Activated CD4-positive, alpha-beta T cell treated with anti-CD3 and anti-CD28 coated beads, Interleukin-2, amount 50 U/mL, for 4 hours (primary cell): ENCODE measurements around the gene WWC1.
"Not testable (repeated sequence)": the region's sequence is repeated elsewhere in the genome, so short reads cannot be mapped to it uniquely, and the experiment has no call there.

Source experiments
- DNase-seq, 2 experiments: peaks; one replicate each; pipeline ENCODE4 v3.0.0-alpha.2; 2020

The WWC1 gene

DNA sequence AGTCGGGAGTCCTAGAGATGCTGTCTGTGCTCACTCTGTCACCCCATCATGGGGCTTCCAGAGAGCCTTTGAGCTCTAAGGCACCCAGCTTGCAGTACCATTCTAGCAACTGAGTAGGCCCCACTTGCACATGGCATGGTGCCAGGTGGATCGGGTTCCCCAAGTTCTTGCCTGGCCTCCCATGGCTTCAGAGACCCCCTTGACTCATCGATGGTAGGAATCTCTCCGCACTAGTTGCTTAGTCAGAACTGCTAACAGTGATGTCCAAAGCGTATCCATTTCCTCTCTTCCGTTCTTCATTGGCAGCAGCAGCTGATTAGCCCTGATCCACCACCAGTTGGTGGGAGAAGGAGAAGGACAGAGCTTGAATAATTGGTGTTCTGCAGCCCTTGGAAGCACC lies 124.5 kb downstream of the WWC1 start:
- DNase-seq: no peak

DNA sequence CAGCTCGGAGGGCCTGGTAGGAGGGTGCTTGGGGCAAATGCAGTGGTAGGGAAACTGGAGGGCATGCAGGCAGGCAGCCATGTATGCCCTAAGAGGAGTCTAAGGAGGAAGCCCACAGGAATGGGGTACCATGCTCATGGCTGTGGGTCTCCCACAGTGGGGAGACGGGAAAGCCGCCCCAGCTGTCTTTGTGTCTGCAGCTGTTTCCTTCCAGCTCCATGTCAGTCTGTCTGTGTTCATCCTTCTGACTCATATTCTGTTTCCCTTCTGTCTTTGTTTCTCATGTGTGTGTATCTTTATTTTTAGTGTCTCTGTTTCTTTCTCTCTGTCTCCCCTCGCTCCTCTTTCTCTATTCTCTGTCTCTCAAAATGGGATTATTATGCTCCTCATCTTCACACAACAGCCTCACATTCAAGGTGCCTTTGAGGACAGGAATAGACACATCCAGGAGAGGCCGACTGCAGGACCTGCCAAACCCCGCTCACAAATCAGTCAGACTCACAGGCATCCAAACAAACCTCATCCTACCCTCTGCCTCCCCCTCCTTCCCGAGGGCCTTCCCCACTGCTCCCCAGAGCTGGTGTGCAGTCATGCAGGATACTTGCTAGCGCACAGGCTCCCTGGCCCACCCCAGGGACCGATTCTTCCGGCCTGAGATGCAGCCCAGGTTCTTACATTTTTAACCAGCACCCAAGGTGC lies 126.4 kb downstream of the WWC1 start:
- DNase-seq: no peak

DNA sequence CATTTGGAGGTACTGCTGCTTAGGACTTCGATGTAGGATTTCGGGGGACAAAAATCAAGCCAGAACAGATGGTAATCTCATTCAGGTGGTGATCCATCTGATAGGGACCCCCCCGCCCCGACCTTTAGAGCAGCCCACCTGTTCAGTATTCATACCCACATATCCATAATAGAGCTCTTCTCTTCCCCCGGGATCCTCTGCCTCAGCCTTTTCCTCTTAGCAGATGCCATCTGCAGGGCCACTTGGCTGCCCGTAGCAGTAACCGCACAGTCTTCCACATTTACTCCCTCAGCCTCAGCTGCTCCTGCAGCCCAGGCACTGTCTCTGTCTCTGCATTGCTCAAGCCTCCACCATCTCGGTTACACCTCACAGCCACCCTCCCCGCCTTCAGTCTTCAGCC lies 129.0 kb downstream of the WWC1 start:
- DNase-seq: no peak

DNA sequence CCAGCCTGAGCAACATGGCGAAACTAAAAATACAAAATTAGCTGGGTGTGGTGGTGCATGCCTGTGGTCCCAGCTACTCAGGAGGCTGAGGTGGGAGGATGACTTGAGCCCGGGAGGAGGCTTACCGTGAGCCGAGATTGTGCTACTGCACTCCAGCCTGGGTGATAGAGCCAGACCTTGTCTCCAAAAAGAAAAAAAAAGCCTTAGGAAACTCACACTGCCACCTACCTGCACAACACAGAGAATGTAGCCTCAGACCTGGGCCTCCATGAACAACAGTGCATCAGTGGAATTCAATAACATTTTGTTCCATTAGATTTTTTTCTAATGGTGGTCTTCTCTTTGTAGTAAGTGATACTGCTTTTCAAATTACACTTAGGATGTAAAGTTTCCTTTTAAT lies 131.0 kb downstream of the WWC1 start:
- DNase-seq: no peak

DNA sequence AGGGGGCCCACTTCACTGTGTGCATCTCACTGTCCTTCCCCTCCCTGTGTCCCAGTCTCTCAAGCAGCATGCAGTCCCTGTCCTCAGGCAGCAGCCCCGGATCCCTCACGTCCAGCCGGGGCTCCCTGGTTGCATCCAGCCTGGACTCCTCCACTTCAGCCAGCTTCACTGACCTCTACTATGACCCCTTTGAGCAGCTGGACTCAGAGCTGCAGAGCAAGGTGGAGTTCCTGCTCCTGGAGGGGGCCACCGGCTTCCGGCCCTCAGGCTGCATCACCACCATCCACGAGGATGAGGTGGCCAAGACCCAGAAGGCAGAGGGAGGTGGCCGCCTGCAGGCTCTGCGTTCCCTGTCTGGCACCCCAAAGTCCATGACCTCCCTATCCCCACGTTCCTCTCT lies 132.0 kb downstream of the WWC1 start:
- no peak for DNase-seq

DNA sequence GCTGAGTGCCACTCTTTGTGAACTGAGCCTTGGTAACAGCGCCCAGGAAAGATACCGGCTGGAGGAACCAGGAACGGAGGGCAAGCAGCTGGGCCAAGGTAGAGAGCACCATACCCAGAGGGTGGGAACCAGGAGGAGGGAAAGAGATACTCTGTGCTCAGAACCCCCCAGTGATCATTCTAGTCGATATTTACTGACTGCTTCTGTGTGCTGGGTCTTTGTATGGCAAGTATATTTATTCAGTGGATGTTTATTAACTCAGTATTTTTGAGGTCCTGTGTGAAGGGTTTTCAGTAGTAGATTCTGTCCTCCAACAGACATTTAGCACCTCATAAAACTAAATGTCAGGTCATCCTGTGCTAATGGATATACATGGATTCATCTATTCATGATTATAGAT lies 132.5 kb downstream of the WWC1 start:
- no peak for DNase-seq

DNA sequence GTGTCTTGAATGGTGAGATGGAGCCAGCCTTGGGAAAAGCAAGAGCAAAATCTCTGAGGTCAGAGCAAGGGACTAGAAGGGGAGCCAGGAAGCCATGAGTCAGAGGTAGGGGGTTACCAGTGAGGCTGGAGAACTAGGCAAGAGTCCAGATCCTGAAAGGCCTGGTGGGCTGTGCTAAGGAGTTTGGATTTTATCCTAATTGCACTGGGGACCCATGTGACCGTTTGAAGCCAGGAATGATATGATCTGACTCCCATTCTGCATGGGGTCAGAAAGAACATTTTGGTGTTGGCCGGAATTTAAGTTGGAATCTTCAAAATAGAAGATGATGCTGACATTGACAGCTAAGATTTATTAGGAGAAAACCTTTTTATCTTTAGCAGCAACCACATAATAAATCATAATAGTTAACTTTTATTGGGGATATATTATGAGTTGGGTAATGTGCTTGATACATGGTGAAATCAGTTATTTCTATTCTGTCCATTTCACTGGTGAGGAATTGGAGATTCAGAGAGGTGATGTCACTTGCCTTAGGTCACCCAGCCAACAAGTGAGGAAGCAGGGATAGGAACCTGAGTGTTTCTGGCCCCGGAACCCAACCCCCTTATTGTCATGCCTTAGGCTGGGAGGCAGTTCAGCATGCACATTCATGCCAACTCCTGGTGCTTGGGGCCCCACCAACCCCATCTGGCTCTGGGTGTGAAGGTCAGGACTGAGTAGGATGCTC lies 133.3 kb downstream of the WWC1 start:
- DNase-seq: no peak

DNA sequence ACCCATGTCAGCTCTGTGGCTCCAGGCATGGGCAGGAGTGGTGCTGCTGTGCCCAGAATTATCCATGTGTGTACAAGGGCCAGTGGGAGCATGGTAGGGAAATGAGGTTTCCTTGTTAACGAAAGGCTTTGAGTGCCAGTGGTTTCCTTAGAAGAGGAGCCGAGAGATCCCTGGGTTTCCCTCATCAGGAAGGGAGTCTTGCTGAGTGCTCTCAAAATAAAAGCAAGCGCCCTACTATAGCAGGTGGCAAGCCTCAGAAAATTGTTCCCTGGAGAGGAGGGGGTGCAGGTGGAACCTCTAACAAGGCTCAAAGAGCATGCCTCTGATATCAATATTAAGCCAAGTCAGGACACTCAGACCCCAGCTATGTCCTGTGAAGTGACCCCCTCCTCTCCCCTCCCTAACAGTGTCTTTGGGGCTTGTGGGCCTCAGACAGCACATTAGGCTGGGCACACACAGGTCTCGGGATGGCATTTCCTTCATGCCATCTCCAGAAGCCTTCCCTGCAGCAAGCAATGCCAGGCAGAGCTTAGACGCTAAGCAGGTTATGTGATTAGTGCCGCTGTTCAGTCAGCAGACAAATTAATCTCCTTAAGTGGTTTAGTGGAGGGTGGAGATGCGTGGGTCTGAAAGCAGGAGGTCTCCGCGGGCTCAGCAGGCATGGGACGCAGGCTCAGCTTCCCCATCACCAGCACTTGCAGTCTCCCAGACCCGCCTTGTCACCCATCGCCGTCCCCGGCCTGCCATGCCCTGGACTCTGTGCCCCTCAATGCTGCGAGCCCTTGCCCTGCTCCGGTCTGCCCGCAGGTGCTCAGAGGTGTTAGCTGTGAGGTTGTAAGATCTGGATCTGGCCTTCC lies 134.8 kb downstream of the WWC1 start:
- DNase-seq: no peak

DNA sequence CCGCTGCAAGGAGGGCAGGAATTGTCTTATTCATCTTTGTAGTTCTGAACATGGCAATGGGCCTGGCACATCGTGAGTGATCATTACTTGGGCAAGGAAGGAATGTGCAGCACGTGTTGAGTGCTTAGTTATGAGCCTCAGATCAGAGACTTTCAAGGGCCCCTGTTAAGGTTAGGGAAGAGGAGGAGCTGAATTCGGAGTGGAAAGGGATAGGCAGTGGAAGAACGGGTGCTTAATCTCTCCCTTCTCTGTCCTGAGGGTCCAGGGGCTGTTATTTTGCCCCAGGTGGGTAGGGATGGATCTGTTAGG lies 135.4 kb downstream of the WWC1 start:
- DNase-seq: no peak

DNA sequence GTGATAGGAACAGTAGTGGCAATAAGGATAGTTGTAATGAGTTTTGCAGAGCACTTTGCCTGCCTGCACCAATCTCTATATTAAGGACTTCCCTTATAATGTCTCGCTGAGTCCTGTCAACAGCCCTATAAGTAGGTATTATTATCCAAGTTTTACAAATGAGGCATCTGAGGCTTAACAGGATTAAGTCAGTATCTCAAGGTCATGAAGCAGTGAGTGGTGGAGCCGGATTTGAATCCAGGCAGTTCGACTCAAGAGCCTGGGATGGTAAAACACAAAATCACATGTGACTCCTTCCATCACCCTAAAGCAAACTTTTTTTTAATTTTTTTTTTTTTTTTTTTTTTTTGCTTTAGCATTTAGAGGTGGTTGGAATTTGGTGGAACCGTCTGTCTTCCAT lies 135.8 kb downstream of the WWC1 start:
- DNase-seq: no peak

DNA sequence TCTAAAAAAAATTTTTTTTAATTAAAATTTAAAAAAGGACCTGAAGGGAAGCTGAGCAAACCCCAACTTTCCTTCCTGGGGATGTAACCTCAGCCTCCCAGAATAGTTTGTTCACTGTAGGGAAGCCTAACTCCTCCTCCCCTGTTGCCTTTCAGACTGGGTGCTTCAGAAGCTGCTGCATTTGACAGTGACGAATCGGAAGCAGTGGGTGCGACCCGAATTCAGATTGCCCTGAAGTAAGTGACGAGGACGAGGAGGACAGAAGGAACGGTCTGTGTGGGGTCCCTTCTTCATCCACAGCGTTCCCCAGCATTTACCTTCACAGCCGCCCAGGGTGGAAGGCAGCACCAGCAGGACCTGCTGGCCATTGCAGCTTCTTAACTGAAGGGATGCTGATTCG lies 137.1 kb downstream of the WWC1 start:
- no peak for DNase-seq

DNA sequence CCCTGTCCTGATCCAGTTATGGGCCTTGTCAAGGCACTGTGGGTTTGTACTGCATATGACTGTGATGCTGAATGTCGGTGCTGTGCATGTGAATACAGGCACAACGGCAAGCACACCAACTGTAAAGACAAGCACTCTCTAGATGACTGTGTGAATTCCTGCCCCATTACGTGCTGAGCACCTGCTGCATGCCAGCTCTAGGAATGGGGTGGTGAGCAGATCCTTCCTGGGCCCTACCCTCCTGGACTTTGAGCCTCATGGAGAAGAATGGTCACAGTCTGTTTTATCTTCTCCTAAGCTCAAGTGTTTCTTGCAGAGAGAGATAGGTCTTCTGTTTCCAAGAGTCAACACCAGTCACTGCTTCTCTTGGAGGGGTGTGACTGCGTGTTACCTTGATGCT lies 138.9 kb downstream of the WWC1 start:
- DNase-seq: no peak

DNA sequence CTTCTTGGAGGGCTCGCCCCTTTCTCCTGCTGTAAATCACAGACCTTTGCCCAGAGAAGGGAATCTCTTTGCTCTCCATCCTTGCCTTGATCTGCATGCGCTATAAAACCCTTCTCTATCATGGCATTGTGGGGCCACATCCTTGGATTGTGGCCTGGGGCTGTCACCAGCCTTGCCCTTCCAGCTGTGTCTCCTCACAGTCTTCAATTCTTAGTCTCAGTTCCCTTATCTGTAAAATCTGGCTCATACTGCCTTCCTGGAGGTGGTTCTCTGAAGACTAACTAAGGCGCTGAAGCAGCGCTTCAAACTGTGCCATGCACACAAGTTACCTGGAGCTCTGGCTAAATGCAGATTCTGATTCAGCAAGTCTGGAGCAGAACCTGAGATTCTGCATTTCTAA lies 141.5 kb downstream of the WWC1 start:
- DNase-seq: no peak

DNA sequence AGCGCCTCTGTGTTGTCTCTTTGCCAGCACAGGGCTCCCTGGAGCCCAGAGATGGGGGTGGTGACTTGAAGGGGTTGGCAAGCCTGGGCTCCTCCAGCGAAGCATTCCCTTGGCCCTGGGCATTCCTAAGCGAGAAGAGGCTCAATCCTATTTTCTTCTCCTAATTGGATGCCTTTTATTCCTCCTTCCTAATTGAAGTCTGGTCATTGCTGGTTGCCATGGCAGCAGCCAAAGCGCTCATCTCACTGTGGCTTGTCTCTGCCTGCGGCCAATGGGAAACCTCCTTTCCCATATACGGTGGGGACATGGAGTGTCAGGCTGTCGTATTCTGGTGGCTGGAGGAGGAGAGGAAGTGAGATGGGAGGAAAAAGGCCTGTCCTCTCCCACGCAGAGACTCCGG lies 142.6 kb downstream of the WWC1 start:
- DNase-seq: no peak

DNA sequence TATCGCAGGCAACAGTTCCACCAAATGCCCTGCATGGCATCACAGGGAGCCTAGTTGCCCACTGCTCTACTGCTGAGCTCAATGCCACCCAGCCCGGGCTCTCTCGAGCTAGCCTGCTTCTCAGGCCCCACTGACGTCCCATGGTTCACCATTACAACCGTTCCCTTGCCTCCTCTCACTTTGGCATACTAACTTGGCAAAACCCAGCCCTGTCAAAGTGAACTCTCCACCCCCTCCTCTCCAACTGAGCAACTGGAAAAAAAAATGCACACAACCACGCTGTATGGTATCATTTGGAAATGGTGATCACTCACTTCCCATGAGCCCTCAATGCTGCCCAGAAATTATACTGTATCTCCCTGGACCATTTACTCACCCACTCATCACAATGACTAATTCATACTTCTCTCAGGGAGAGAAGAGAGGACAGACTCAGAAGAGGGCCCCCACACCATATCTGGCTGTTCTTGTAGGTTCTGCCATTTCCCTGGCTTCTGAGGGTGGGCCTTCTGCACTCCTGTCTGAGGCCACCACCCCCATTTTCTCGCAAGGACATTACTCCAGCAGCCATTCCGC lies 143.4 kb downstream of the WWC1 start:
- DNase-seq: no peak

DNA sequence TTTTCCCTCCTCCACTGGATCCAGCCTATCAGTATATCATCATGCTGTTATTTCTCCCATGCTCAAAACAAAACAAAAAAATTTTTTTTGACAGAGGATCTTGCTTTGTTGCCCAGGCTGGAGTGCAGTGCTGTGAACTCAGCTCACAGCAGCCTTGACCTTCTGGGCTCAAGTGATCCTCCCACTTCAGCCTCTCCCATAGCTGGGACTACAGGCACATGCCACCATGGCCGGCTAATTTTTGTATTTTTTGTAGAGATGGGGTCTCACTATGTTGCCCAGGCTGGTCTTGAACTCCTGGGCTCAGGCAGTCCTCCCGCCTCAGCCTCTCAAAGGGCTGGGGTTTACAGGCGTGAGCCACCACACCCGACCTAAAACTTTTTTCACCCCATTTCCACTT lies 143.9 kb downstream of the WWC1 start:
- DNase-seq: not testable (repeated sequence)

DNA sequence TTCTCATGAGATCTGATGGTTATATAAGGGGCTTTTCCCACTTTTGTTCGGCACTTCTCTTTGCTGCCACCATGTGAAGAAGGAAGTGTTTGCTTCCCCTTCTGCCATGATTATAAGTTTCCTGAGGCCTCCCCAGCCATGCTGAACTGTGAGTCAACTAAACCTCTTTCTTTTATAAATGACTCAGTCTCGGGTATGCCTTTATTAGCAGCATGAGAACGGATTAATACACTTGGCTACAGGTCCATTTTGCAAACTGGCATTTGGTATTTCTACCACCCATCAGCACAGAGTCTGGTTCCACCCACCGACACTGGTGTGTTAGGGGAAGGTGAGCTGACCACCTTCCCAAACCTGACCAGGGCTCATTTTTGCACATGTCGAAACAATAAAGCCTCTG lies 146.9 kb downstream of the WWC1 start:
- no peak for DNase-seq

DNA sequence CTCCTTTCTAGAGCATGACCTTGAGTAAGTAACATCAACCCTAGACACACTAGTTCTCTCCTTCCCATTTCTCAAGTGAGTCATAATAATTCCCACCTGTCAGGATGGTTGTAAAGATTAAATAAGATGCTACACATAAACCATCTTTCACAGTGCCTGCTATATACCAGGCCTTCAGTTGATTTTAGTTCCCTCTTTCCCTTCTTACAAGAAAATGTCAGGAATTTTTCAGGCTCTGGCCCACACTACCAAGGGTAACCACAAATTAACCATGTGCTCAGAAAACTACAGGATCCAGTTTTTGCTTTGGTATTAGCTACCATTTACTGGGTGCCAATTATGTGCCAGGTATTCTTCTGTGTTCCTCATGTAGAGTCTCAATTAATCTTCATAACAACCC lies 152.1 kb downstream of the WWC1 start:
- DNase-seq: no peak

DNA sequence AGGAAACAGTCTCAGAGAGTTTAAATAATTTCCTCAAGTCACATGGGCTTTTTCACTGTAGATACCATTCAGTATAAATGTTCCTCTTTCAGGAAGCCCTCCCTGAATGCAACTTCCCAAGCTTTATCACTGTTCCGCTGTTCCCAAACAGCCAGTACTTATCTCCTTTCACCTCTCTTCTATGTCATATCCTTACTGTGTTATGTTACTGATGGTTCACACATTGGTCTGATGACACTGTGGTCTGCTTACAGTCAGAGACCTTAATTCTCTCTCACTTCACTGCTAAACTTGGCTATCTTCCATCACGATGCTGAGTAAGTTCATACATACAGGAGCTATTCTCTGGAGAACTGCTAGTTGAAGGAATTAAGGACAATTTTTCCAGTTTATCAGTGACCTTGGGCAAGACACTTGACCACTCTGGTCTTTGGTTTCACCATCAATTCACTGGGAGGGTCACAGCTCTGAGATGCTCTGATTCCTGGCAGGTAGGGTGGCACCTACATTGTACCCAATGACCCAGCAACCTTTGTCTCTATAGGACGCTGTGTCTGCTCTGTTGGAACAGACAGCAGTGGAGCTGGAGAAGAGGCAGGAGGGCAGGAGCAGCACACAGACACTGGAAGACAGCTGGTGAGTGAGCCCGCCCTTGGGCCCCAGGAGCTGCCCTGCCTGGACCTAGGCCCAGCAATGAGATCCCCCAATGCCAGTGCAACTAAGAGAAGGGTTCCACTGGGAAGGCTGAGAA lies 152.7 kb downstream of the WWC1 start:
- no peak for DNase-seq

DNA sequence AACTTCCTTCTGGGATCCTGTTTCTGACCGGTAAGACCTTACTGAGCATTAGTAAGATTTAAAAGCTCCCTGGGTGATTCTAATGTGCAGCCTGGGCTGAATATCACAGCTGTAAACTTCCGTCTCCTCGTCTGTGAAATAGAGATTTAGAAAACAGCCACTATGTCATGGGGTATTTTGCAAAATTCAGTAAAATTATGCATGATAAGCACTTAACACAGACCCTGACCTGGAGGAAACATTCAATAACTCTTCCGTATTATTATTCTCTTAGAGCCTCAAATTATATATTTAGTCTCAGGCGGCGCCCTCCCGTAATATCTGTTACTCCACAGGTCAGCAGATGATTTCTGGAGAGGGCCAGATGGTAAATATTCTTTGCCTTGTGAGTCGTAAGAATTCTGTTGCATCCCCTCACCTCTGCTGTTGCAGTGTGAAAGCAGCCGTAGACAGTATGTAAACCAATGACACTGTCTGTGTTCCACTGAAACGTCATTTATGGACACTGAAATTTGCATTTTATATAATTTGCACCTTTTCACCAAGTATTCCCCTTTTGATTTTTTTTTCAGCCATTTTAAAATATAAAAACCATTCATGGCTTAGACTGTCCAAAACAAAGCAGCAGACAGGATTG lies 155.7 kb downstream of the WWC1 start:
- DNase-seq: no peak

DNA sequence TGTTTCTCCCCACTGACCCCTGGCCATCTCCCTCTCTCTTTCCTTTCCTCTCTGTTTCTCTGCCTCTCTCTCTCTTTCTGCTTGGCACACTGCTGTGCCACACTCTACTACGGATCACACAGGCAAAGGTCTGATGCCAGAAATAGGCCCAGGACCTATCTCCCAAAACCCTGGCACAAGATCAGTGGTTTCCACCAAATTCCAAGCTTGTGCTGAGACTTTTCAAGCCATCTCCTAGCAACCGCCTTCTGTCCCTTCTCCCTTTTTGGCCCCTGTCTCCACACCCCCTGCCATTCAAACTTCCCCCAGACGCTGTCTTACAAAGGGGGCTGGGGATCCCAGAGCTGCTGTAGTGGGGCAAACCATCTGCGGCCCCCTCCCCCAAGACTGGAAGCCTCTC lies 156.4 kb downstream of the WWC1 start:
- DNase-seq: no peak

DNA sequence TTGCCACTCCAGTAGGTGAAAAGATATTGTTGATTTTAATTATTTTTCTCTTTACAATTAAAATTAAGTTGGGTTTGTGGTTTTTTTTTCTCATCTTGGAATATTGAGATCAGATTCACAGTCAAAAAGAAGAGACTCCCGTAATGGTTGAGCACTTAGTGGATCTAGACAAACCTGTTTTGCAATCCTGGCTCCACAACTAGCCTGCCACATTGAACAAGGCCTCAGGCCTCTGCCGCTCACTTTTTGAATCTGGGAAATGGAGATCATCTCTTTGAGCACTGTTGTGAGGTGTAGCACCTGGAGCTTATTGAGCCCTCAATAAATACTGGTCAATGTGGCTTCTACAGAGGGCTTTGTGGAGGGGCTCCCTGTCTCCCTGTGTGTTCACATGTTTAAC lies 157.7 kb downstream of the WWC1 start:
- no peak for DNase-seq

DNA sequence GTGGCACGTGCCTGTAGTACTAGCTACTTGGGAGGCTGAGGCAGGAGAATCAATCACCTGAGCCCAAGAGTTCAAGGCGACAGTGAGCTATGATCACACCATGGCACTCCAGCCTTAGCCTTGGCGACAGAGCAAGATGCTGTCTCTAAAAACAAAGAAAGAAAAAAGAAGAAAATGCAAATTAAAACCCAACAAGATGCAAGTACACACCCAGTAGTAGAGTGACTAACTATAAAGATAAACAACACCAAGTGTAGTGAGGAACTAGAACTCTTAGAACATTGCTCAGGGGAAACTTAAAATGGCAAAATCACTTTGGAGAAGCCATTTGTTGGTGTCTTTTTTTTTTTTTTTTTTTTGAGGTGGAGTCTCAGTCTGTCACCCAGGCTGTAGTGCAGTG lies 160.1 kb downstream of the WWC1 start:
- DNase-seq: no peak
